ENCODE data around the gene SYNE4. TPM values are rescaled to one million over a fixed set of nuclear protein-coding genes. Genes with fewer than 3 reads are reported as not detected.

SYNE4 gene
- total and polyA plus RNA-seq, 2 of the 4 experiments (the other 2 are of a cell fraction), result 0.27 TPM; not detected in 1

- no CpG with 5 or more reads among the region's 8 CpGs for WGBS, 2 experiments (ENCODE audit: extremely low coverage in 2 of 2, insufficient read length in 1 of 2)
- Histone ChIP-seq H3K56ac (ENCODE audit: extremely low read depth, insufficient read depth, low read length) (no peak overlapping the region), H3K9ac (ENCODE audit: low read depth, low read length) (no peak overlapping the region), H3K4me2 (ENCODE audit: low read depth, low read length) (no peak overlapping the region), H3K27me3 (ENCODE audit: control insufficient read depth, insufficient read depth, low read length) (peaks cover 2% of the 10 kb centered on the region; the same call in 1 of the 2 replicates), H2BK20ac (ENCODE audit: low read depth, low read length) (no peak overlapping the region), H2AK5ac (ENCODE audit: low read depth, low read length) (no peak overlapping the region), H3K79me1 (ENCODE audit: low read depth in 1 of 2, low read length in 2 of 2) (peaks cover 13 to 28% of the 10 kb centered on the region in 2 experiments; a peak in 3 of 4 replicates), H4K91ac (ENCODE audit: insufficient read depth, low read depth, low read length) (no peak overlapping the region), H3K36me3 (ENCODE audit: control insufficient read depth, insufficient read depth, low read length) (no peaks in the 10 kb centered on the region), H3K4ac (ENCODE audit: low read depth, low read length) (no peak overlapping the region), H4K5ac (ENCODE audit: low read depth, low read length) (no peak overlapping the region), H2BK5ac (ENCODE audit: low read depth, low read length, poor library complexity, severe bottlenecking) (no peak overlapping the region), H2BK120ac (ENCODE audit: low read depth, low read length) (no peak overlapping the region), H4K8ac (ENCODE audit: low read depth in 2 of 2, low read length in 2 of 2) (no peak overlapping the region), H3K4me3 (ENCODE audit: insufficient read depth, low read depth, low read length) (no peak overlapping the region), H2AK9ac (replicated peaks; ENCODE audit: low read depth, low read length, poor library complexity) (no peak overlapping the region), H3K27ac (ENCODE audit: insufficient read depth, low read length) (no peak overlapping the region), H2BK15ac (ENCODE audit: low read depth, low read length) (no peak overlapping the region), H3K23ac (ENCODE audit: low read depth, low read length) (no peak overlapping the region), H3K14ac (replicated peaks; ENCODE audit: low read depth, low read length) (no peak overlapping the region), H3K4me1 (ENCODE audit: control insufficient read depth, insufficient read depth, low read length) (no peaks in the 10 kb centered on the region), H2AFZ (replicated peaks; ENCODE audit: low read length, poor library complexity) (no peak overlapping the region), H3K9me1 (ENCODE audit: insufficient read depth, low read length) (no peaks in the 10 kb centered on the region; the same call in 1 of the 2 replicates), H3K9me3 (ENCODE audit: control insufficient read depth, insufficient read depth, low read length) (peaks cover 5% of the 10 kb centered on the region), H3K18ac (ENCODE audit: low read depth, low read length) (no peak overlapping the region), H4K20me1 (ENCODE audit: insufficient read depth, low read length) (0 out of 2 replicates have a peak, but pooled peaks cover 4% of the 10 kb centered on the region)
- ATAC-seq (ENCODE audit: low read depth) (no peak), DNase-seq (no peak)
- ChIA-PET CTCF (no interaction called here), POLR2A (ENCODE audit: unreplicated experiment) (no interaction called here)
- dilution Hi-C loops (cut with HindIII; ENCODE audit: low sequenced_read_pairs, unreplicated experiment), result no loop called here
- in situ Hi-C loops (cut with MboI; ENCODE audit: low sequenced_read_pairs), result no loop called here
- intact Hi-C loops (cut with micrococcal nuclease), result no loop called here
- BruUV-seq (replicated peaks), result no TSS peak
- no peak for TF ChIP-seq USF2 (IDR thresholded peaks at IDR 0.05; ENCODE audit: low read depth, low read length)
- no peak for TF ChIP-seq MAFK (IDR thresholded peaks at IDR 0.05; ENCODE audit: low read depth, low read length)
- TF ChIP-seq BHLHE40 (IDR thresholded peaks at IDR 0.05; ENCODE audit: low read depth, low read length), result no peak
- no peak for TF ChIP-seq RCOR1 (IDR thresholded peaks at IDR 0.05; ENCODE audit: insufficient replicate concordance, low read length)
- TF ChIP-seq ELK1 (IDR thresholded peaks at IDR 0.05; ENCODE audit: borderline replicate concordance, low read depth, low read length), result no peak
- no peak for TF ChIP-seq FOS (IDR thresholded peaks at IDR 0.05; ENCODE audit: low read depth, low read length)
- TF ChIP-seq CHD1 (IDR thresholded peaks at IDR 0.05; ENCODE audit: low read depth, low read length), result no peak
- TF ChIP-seq POLR2A (IDR thresholded peaks at IDR 0.05; ENCODE audit: low read depth, low read length), result no peak
- TF ChIP-seq CTCF (conservative IDR thresholded peaks at IDR 0.05; ENCODE audit: low read depth, low read length), result no peak
- no peak for TF ChIP-seq SMC3 (IDR thresholded peaks at IDR 0.05; ENCODE audit: low read depth, low read length)
- no peak for TF ChIP-seq MAZ (IDR thresholded peaks at IDR 0.05; ENCODE audit: borderline replicate concordance, low read depth, low read length)
- TF ChIP-seq RAD21 (IDR thresholded peaks at IDR 0.05; ENCODE audit: low read length), result no peak
- TF ChIP-seq RFX5 (IDR thresholded peaks at IDR 0.05; ENCODE audit: low read depth, low read length), result no peak
- TF ChIP-seq NFE2L2 (IDR thresholded peaks at IDR 0.05; ENCODE audit: low read depth, low read length), result no peak
- TF ChIP-seq CEBPB (IDR thresholded peaks at IDR 0.05; ENCODE audit: low read depth, low read length), result no peak
Measured at GRCh38 chr19:35992907-35993765, 15.5 kb downstream of the SYNE4 start.
